ENCODE data around the gene TOMM6.

GRCh38 chr6:41757931-41758640, 29.4 kb upstream of the TOMM6 start:
- no peak for TF ChIP-seq CTCF (IDR thresholded peaks at IDR 0.05)
- no peak for TF ChIP-seq ZFX (IDR thresholded peaks at IDR 0.05; ENCODE audit: borderline replicate concordance)

Measured in 22Rv1 (cell line).